GM12801 (cell line): ENCODE results near the gene NFYC.

Source experiments
- CTCF ChIP-seq: IDR thresholded peaks from one replicate; pipeline ENCODE4 v1.5.1; 2011; ENCODE audit warnings: control low read depth; ENCODE audit not compliant: insufficient read length; ENCODE audit errors: extremely low read depth

Gene NFYC

GRCh38 chr1:40651138-40651857 lies 40.2 kb upstream of the NFYC start:
- TF ChIP-seq CTCF, result no peak

- no peak for TF ChIP-seq CTCF
These were observed 39.0 kb upstream of the NFYC start for GRCh38 chr1:40652468-40652867.

DNA sequence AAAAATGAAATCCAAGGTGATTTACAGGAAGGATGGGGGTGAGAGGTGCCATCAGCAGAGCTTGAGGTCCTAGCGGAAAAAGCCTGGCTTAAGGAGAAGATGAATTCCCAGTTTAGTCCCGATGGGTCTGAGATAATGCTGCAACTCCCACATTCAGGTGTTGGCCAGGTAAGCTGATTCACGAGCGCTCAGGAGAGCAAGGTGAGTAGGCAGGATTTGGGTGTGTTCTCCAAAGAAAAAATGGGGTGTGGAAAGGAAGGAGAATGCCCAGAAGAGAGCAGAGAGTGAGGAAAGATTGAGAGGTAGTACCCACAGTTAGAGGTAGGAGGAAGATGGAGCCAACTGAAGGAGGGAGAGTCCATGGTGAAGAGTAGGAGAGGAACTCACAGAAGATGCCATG lies 38.5 kb upstream of the NFYC start:
- no peak for TF ChIP-seq CTCF

GRCh38 chr1:40653851-40654537 lies 37.5 kb upstream of the NFYC start:
- TF ChIP-seq CTCF, result no peak

- no peak for TF ChIP-seq CTCF
These were observed 34.5 kb upstream of the NFYC start for GRCh38 chr1:40657046-40657445.

DNA sequence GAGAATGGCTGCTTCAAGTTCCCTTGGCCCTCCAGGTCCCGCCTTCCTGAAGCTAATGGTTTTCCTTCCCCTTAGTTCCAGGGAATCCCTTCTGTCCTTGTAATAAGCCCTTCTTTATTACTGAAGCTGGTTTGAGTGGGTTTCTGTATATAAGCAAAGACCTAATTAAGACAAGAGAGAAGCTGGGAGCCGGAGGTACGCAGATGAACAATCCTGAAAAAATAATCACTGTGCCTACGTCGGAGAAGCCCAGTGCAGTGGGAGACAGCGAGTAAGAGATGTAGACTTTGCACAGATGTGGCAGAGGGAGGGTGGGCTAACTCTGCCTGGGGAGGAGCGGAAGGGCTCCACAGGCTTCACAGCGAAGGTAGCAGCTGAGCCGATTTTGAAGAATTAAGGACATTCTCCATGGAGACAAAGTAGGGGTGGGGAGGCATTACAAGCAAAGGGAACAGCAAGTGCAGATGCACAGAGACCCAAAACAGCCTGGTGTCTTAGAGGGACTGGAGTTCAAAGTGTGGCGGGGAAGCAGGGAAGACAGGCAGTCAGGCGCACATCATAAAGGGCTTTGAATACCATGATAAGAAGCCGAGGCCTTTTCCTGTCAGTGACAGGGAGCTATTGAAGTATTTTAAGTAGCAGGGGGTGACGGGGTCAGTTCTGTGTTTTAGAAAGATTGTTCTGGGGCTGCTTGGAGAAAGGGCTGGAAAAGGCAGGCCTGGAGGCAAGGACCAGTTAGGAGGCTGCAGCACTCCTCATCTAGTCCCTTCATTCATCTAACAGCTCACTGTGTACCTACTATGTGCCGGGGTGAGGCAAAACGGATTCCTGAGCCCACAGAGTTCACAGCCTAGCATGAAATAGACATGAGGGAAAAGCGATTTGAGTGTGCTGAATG lies 32.5 kb upstream of the NFYC start:
- no peak for TF ChIP-seq CTCF

GRCh38 chr1:40659649-40659947 lies 31.9 kb upstream of the NFYC start:
- TF ChIP-seq CTCF, result no peak
